Measurements from ENCODE around the gene LMNTD1.

DNA sequence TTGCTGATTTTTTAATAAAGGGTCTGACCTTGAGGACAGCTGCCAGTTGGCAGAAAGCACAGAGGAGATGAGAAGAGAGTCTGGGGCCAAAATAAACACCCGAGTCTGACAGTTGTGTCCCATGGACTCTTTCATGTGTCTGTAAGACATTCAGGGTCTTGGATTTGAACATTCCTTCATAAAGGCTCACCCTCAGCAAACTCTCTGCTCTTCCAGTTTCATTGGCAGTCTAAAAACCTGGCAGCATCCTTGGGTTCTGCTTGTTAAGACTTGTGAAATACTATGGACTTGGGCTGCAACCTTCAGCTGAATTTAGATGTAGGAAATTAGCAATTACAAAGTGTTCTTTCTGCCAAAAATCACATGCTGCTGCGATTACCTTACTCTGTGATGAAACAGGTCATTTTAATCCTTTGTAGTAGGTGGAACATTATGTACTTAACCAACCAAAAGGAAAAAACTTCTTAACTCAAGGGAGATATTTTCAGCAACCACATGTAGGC is 32.0 kb upstream of the LMNTD1 start:
- TF ChIP-seq, protein P1, sequence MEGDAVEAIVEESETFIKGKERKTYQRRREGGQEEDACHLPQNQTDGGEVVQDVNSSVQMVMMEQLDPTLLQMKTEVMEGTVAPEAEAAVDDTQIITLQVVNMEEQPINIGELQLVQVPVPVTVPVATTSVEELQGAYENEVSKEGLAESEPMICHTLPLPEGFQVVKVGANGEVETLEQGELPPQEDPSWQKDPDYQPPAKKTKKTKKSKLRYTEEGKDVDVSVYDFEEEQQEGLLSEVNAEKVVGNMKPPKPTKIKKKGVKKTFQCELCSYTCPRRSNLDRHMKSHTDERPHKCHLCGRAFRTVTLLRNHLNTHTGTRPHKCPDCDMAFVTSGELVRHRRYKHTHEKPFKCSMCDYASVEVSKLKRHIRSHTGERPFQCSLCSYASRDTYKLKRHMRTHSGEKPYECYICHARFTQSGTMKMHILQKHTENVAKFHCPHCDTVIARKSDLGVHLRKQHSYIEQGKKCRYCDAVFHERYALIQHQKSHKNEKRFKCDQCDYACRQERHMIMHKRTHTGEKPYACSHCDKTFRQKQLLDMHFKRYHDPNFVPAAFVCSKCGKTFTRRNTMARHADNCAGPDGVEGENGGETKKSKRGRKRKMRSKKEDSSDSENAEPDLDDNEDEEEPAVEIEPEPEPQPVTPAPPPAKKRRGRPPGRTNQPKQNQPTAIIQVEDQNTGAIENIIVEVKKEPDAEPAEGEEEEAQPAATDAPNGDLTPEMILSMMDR (IDR thresholded peaks at IDR 0.05; ENCODE audit: insufficient read depth, low read length, poor library complexity, severe bottlenecking), result no peak
- no peak for TF ChIP-seq EZH2phosphoT487 (conservative IDR thresholded peaks at IDR 0.05; ENCODE audit: low read length)
